GM19324 (cell line): ENCODE measurements around the gene CEP295NL.
A peak's percentile ranks its signal among the peaks of the same experiment; 100 is the strongest.

ENCODE experiments used
- ATAC-seq: cut with Tn5 transposase; IDR thresholded peaks from one replicate; pipeline ENCODE4 v1.9.1; 2021; ENCODE audit warnings: mild to moderate bottlenecking, moderate library complexity; ENCODE audit not compliant: unreplicated experiment, low FRiP score

The CEP295NL gene

DNA sequence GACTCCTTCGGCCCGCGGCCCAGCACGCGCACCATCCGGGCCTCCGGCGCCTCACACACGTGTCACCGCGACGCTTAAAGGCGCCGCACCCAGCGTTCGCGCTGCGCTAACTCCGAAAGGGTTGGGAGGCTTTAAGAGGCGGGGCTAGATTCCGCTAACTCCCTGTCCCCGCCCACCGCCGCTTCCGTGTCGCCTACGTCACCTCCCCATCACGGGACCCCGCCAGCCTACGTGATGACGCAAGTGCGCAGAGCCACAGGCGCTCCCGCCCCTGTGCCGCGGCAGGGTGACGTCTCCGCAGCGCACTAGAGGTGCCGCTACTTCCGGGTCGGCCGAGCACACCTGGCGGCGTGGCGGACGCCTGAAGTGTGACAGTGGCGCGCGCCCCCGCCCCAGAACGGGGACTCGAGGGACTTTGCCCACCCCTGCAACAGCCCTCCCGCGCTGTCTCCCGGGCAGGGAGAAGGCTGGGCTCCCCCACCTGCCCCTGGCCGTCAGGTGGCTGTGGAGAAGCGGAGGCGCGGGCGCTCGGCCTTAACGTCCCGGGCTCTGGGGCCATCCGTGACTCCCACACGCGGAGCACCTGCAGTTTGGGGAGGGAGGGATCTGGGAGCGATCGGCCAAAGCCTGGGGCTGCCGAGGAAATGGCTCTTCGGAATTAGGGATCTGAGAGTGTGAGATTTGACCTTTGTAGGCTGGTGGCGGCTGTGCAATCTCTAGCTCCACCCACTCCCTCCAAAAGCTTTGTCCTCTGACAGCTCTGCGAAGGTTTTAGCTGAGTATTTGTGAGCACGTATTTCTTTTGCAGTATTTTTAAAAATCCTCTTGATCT is 62.0 kb downstream of the CEP295NL start, which contains the start of gene USP36:
Gene USP36, minus strand, starts transcription at position 35 of the 832 bp plus-strand sequence. CDS start 4,451 bp downstream, outside the sequence.
- peak; percentile 93 for ATAC-seq
